Amygdala (tissue), 56 donors: ENCODE data around the gene ANKRD27.

Experiments
- DNase-seq, 56 donors: peaks; one replicate each; lab custom pipeline; 2025; lab: John Stamatoyannopoulos, UW

Gene ANKRD27

DNA sequence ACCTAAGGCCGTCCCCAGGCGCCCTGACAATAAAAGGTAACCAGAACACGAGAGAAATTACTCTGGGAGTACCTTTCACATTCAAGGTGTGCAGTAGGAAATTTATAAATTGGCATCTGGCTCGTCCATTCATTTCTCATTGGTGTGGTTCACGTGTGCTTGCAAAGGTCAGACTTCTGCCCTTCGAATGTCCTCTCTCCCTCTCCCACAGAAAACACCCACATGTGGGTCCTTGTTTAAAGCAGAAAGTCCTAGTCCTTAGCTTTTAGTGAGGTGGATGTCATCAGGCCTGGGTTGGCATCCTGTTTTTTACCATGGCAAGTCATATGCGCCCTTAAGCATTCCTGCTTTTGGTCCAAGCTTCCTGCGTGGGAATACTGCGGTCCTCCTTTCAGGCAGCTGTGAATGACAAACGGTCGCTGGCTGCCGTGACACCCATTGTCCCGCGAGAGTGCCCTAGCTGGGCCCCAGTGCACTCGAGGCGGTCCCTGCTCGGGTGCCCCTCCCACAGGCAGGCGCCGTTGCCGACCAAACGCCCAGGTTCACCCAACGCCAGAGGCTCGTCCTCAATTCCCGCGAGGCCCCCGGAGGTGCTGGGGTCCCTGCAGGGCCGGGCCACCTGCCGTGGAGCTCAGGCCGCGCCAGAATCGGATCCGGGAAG, 16.4 kb upstream of the ANKRD27 start, which contains the start of gene NUDT19:
NUDT19 (plus strand) TSS at position 531 of the 661 bp plus-strand sequence. CDS start 140 bp downstream, outside the sequence.
- peak; percentile 34 to 86 (median 68) for DNase-seq

DNA sequence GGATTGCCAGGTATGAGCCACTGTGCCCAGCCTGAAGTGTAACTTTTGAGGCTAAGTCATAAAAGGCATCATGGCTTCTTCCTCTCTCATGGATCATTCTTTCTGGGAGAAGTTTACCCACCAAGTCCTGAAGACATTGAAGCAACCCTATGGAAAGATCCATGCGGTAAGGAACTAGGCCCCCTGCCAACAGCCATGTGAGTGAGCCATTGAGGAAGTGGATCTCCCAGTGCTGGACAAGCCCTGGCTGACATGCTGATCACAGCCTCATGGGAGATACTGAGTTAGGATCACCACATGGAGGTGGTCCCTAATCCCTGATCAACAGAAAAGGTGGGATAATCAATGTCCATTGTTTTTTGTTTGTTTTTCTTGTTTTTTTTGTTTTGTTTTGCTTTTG, 13.3 kb upstream of the ANKRD27 start:
- DNase-seq: no peak

DNA sequence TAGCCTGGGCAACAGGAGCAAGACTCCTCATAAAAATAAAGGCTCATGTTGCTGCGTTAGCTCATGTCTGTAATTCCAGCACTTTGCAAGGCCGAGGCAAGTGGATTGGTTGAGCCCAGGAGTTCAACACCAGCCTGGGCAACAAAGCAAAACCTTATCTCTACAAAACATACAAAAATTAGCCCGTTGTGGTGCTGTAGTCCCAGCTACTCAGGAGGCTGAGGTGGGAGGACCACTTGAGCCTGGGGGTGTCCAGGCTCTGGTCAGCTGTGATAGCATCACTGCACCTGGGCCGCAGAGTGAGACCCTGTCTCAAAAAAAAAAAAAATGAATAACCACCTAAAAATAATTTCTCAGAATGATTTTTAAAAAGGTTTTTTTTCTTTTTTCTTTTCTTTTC, 12.7 kb upstream of the ANKRD27 start:
- DNase-seq: no peak

DNA sequence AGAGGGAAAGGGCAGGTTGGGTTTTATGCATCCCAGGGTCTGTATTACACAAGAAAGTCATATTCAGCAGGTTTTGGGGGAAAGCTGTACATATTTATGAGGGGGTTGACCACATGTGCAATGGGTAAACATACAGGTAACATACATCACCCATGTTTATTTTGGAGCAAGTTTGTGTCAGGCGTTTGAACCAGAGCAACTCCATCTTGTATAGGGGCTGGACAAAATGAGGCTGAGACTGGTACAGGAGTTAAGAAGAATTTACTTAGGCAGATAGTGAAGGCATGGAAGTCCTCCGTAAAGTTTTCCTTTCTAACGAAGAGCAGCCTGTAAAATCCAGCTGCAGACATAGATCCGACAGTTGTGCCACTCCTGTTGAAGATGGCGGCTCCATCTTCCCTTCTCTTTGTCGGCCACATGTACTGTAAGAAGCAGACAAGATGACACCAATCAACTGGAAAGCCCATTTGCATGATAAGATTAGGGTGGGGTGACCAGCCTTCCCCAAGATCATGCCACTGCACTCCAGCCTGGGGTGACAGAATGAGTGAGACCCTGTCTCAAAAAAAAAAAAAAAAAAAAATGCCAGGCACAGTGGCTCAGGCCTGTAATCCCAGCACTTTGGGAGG, 12.0 kb upstream of the ANKRD27 start:
- no peak for DNase-seq

DNA sequence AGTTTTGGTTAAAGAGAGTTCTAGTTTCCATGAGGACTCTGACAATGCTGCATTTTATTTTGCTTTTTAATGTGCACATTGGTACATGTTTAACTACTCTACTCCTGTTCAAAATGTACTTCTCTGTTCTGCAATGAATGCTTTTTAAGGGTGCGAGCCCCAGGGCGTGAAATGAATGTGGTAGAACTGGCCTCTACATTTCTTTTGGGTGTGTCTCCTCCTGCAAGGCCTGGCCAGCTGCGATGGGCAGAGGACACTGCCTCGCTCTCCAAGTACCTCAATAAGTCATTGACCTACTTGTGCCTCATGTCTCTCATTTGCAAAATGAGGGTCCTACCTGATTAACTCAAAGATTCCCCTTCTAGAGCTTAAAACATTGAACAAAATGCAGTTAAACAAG, 7.3 kb upstream of the ANKRD27 start:
- no peak for DNase-seq

DNA sequence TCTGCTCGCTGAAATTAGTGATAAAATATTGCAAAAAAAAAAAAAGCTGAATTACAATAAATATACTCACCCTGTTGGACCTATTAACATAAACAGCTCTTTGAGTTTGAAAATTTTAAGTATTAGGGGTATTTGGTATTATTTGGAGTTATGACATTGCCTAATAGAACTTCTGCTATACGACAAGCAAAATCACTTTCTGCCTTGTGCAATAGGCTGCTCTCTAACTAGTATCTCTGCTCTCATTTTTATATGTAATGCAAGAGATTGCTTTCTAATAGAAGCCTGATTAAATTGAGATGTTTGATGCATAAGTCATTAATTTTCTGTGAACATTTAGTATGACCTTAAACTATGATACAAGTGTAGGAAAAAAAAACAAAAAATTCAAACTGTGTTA, 6.0 kb upstream of the ANKRD27 start:
- no peak for DNase-seq

DNA sequence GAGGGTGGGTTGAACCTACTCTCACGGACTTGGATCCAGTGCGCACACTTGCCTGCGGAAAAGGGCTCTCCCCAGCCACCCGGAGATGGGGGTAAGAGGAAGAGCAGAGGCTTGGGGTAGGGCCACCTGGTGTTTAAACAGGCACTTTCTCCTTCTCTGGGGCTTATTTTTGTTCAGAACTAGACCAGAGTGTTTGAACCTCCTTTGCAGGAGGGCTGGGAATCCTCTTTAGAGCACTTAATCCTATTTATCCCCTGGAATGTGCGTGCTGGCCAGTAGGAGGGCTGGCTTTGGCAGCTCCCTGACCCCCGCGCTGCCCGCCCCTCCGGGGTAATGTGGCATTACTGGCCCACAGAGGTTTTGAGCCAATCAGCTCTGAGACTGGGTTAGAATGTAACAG, 2.7 kb upstream of the ANKRD27 start:
- no peak for DNase-seq

GRCh38 chr19:32676895-32677359, 1.9 kb upstream of the ANKRD27 start:
- no peak for DNase-seq

DNA sequence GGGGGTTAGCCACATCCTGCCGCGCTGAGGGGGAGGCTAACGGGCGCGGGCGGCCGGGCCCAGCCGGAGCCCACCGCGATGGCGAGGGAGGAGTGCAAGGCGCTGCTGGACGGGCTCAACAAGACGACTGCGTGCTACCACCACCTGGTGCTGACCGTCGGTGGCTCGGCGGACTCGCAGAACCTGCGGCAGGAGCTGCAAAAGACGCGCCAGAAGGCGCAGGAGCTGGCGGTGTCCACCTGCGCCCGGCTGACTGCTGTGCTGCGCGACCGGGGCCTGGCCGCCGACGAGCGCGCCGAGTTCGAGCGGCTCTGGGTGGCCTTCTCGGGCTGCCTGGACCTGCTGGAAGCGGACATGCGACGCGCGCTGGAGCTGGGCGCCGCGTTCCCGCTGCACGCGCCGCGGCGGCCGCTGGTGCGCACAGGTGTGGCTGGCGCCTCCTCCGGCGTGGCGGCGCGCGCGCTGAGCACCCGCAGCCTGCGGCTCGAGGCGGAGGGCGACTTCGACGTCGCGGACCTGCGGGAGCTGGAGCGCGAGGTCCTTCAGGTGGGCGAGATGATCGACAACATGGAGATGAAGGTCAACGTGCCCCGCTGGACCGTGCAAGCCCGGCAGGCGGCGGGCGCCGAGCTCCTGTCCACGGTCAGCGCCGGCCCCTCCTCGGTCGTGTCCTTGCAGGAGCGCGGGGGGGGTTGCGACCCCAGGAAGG, 1.4 kb upstream of the ANKRD27 start:
- no peak for DNase-seq

- DNase-seq: peak in 48 of 56 donors; percentile 35 to 82 (median 65)
Measured at GRCh38 chr19:32675720-32676185, 773 bp upstream of the ANKRD27 start, which contains the start of gene RGS9BP. RGS9BP (plus strand) TSS chr19:32675848; CDS start chr19:32676264, 416 bp downstream.

- peak in 1 of 56 donors; percentile 52 for DNase-seq
Measured at GRCh38 chr19:32674153-32674930, 638 bp downstream of the ANKRD27 start.

DNA sequence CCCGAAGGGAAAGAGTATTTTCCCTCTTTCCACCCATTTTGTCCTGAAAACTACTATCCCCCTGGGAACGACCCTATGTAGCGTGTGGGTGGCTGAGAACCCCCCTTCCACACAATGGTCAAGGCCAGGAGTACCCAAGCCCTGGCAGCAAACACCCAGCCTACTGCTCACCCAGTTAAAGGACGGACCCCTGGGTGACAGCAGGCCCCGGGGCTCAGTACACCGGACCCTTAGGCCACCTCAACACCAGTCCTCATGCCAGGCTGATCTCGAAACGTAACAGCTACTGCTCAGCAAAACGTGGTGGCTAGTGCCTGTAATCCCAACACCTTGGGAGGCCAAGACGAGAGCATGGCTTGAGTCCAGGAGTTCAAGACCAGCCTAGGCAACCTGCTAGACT, 1.4 kb downstream of the ANKRD27 start:
- DNase-seq: no peak

GRCh38 chr19:32672841-32673240, 2.1 kb downstream of the ANKRD27 start:
- no peak for DNase-seq

DNA sequence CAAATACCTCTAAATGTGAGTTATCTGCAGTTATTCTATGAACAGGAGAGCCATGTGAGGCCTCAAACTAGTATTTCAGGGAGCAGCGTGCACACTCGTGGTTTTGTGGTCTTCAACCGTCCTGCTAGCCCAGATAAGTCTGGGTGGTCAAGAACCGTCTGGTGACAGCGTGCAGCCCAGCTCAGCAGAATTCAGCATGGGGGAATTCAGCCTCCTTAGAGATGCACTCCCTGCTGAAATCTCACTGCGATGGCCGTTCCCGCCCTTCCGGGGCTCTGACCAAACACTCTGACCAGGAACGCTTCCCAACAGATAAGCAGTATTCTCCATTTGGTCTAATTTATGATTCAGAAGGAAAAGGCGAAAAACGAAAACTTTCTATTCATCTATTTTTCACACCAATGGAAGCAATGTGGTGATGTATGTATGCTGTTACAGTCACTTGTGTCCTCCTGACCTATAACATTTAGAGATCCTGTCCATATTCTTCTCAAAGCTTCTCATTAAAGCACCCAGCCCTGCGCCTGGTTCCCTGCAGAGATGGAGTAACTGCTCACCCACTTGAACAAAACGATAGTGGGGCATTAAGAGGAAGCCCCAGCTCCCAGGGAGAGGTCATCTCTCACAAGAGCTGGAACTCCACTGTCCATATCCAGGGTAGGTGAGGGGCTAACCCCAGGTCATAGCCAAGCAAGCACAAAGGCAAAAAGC, 2.9 kb downstream of the ANKRD27 start:
- DNase-seq: no peak

DNA sequence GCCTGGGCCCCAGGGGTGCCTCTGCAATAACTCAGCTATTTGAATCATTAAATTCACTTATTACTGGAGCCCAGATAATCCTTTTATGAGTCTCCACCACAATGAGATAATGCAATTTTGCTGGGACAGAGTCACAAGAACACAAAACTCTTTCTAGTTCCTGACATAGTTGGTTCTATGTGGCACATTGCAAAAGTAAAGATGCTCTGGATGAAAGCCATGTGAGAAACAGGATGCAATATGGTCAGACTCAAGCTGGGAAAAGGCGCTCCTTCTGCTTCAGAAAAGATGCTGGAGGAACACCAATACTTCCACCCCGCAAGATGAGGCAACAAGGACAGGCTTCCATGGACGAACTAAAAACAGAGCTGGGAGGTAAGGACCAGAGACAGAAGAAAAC, 5.7 kb downstream of the ANKRD27 start:
- no peak for DNase-seq

DNA sequence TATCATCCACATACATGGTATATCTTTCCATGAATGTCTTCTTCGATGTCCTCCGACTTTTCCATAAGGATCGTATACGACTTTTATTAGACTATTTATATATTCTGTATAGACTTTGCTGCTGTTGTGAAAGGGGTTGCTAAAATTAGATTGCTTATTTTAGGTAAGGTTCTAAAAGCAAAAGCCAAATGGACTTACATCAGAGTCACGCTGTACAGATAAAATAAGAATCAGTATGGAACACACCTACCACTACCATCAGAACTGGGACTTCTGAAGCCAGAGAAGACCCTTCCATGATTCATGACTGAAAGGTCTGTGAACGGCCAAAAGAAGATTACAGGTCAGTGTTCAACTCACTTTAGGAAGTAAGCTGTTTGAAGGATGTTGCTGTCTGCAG, 8.9 kb downstream of the ANKRD27 start:
- DNase-seq: no peak

- no peak for DNase-seq
Measured at GRCh38 chr19:32662186-32662585, 12.8 kb downstream of the ANKRD27 start.

DNA sequence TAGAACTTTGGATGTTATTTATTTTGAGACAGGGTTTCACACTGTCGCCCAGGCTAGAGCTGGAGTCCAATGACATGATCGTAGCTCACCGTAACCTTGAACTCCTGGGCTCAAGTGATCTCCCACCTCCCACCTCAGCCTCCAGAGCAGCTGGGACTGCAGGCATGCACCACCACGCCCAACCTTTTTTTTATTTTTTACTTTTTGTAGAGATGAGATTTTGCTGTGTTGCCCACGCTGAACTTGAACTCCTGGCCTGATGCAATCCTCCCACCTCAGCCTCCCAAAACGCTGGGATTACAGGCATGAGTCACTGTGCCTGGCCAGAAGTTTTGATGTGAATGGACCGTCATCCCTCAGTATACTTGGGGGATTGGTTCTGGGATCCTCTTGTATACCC, 13.7 kb downstream of the ANKRD27 start:
- DNase-seq: peak in 1 of 56 donors; percentile 6

DNA sequence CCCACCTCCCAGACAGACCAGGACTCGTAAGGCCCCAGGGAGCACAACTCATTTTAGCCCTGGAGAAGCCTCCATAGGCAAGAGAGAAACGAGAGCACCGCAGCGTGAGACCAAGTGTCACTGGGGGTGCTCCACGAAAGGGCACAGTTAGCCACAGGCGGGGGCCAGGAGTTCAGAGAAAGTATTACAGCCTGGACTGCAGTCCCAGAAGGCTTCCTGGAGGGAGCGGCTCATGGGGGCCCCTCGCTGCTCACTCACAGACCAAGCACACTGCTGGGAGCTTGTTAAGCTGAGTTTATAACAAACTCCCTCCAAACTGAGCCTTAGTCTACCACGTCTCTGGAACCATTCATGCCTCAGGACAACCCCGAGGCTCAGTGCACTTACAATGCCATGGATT, 16.5 kb downstream of the ANKRD27 start:
- no peak for DNase-seq

DNA sequence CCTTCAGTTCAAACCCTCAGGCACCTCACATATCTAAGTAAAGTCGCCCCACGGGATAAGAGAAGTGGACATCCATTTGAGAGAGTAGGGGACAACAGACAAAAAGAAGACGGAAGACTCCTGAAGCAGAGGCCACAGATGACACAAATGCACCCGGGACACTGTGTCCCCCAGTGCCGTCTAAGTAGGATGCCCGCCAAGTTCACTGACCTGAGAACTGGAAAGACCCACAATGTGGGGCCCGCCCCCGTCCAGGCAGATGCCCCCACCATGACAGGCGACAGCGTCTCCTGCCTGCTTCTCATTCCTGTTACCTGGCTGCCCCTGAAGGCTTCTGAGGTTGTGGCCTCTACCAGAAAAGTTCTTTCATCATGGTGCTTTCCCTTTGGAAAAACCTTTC, 16.9 kb downstream of the ANKRD27 start:
- no peak for DNase-seq
